HG03558 (cell line): ENCODE measurements around the gene WNT4.

Experiments used
- ATAC-seq: cut with Tn5 transposase; IDR thresholded peaks from one replicate; pipeline ENCODE4 v1.9.1; 2021; ENCODE audit warnings: moderate number of reproducible peaks; ENCODE audit not compliant: unreplicated experiment; ENCODE audit errors: extremely low read depth

WNT4 gene

GRCh38 chr1:22143065-22144033 lies at the start of gene WNT4:
WNT4 (minus strand) TSS chr1:22143097; CDS start chr1:22142922, 175 bp downstream.
- ATAC-seq = no peak

GRCh38 chr1:22190731-22191130 lies 47.8 kb upstream of the WNT4 start:
- ATAC-seq = no peak

- no peak for ATAC-seq
Observed at GRCh38 chr1:22190251-22190650, 47.4 kb upstream of the WNT4 start.

- no peak for ATAC-seq
Observed at GRCh38 chr1:22189619-22190018, 46.7 kb upstream of the WNT4 start.

- no peak for ATAC-seq
Observed at GRCh38 chr1:22188914-22189313, 46.0 kb upstream of the WNT4 start.

- ATAC-seq = no peak
Observed at GRCh38 chr1:22188436-22188835, 45.5 kb upstream of the WNT4 start.

GRCh38 chr1:22186311-22186710 lies 43.4 kb upstream of the WNT4 start:
- no peak for ATAC-seq

- ATAC-seq = no peak
Observed at GRCh38 chr1:22184892-22185612, 42.2 kb upstream of the WNT4 start.

- ATAC-seq = no peak
Observed at GRCh38 chr1:22184454-22184853, 41.6 kb upstream of the WNT4 start.

- ATAC-seq = no peak
Observed at GRCh38 chr1:22182715-22183114, 39.8 kb upstream of the WNT4 start.

- no peak for ATAC-seq
Observed at GRCh38 chr1:22179197-22179803, 36.4 kb upstream of the WNT4 start.

- no peak for ATAC-seq
Observed at GRCh38 chr1:22177354-22178003, 34.6 kb upstream of the WNT4 start.

- no peak for ATAC-seq
Observed at GRCh38 chr1:22176258-22176657, 33.4 kb upstream of the WNT4 start.

- no peak for ATAC-seq
Observed at GRCh38 chr1:22174446-22175220, 31.7 kb upstream of the WNT4 start.

GRCh38 chr1:22171951-22172715 lies 29.2 kb upstream of the WNT4 start:
- ATAC-seq = no peak

- no peak for ATAC-seq
Observed at GRCh38 chr1:22169816-22170215, 26.9 kb upstream of the WNT4 start.

- no peak for ATAC-seq
Observed at GRCh38 chr1:22168412-22168973, 25.6 kb upstream of the WNT4 start.

- no peak for ATAC-seq
Observed at GRCh38 chr1:22166439-22166838, 23.5 kb upstream of the WNT4 start.
